SK-N-SH (cell line): ENCODE results near the gene MMP26.

ENCODE experiments used
- CHD2 ChIP-seq: fragments of 150-350 bp; IDR thresholded peaks from 2 replicates; pipeline ENCODE4 v1.6.1; 2018; ENCODE audit warnings: low read length; ENCODE audit not compliant: partially characterized antibody
- RAD21 ChIP-seq: IDR thresholded peaks from 2 replicates; pipeline ENCODE4 v1.6.1; 2012; ENCODE audit warnings: mild to moderate bottlenecking, low read length
- SMC3 ChIP-seq: IDR thresholded peaks from 2 replicates; pipeline ENCODE4 v1.6.1; 2012; ENCODE audit warnings: low read depth, low read length, improper control_type of control experiment
- TF ChIP-seq, protein P1 (sequence below): fragments of 150-350 bp; IDR thresholded peaks from 2 replicates; pipeline ENCODE4 v1.6.1; 2016; ENCODE audit warnings: mild to moderate bottlenecking, low read depth, low read length
- TF ChIP-seq, protein P2 (sequence below): fragments of 200-600 bp; sonication (generic); IDR thresholded peaks from 2 replicates; pipeline ENCODE4 v1.6.1; 2017; ENCODE audit warnings: antibody characterized with exemption, mild to moderate bottlenecking, moderate library complexity
- TF ChIP-seq, protein P3 (sequence below): IDR thresholded peaks from 2 replicates; pipeline ENCODE4 v1.4.0; 2012; ENCODE audit warnings: low read depth

DNA sequence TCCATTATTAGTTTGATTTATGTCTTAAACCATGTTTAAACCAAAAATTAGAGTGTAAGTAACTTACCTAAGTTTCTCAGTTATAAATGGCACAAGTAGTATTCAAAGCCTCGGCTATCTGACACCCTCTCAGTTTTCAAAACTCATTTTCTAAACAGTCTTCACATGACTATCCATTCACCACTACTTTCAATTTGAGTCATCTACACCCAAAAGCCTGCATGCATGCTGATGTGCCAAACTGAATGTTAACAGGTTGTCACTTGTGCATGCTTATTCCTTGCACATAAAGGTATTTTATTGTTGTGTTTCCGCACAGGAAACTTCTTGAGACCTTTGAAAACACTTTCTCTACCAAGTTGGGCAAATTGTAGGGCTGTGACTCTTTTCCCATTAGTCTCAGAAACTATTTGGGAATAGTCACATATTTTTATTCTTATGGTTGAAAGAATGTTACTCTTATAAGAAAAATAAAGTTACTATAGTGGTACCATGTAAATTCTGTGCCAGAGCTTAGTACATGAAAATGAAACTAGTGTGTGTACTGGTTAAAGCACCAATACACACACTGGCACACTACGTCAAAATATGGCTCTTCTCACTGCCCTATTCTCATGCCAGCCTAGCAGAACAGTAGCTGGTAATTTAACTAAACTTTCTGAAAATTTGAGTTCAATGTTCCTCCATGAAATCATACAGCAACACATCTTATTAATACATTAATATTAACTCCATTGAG lies 4.7 kb upstream of the MMP26 start:
- TF ChIP-seq SMC3 (no peak), RAD21 (no peak), CHD2 (no peak)
- TF ChIP-seq, protein P1, sequence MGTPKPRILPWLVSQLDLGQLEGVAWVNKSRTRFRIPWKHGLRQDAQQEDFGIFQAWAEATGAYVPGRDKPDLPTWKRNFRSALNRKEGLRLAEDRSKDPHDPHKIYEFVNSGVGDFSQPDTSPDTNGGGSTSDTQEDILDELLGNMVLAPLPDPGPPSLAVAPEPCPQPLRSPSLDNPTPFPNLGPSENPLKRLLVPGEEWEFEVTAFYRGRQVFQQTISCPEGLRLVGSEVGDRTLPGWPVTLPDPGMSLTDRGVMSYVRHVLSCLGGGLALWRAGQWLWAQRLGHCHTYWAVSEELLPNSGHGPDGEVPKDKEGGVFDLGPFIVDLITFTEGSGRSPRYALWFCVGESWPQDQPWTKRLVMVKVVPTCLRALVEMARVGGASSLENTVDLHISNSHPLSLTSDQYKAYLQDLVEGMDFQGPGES = no peak
- TF ChIP-seq, protein P2, sequence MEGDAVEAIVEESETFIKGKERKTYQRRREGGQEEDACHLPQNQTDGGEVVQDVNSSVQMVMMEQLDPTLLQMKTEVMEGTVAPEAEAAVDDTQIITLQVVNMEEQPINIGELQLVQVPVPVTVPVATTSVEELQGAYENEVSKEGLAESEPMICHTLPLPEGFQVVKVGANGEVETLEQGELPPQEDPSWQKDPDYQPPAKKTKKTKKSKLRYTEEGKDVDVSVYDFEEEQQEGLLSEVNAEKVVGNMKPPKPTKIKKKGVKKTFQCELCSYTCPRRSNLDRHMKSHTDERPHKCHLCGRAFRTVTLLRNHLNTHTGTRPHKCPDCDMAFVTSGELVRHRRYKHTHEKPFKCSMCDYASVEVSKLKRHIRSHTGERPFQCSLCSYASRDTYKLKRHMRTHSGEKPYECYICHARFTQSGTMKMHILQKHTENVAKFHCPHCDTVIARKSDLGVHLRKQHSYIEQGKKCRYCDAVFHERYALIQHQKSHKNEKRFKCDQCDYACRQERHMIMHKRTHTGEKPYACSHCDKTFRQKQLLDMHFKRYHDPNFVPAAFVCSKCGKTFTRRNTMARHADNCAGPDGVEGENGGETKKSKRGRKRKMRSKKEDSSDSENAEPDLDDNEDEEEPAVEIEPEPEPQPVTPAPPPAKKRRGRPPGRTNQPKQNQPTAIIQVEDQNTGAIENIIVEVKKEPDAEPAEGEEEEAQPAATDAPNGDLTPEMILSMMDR = no peak
- TF ChIP-seq, protein P3, sequence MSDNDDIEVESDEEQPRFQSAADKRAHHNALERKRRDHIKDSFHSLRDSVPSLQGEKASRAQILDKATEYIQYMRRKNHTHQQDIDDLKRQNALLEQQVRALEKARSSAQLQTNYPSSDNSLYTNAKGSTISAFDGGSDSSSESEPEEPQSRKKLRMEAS = no peak
